ENCODE data around the gene TTC39C. TPM values are rescaled to one million over a fixed set of nuclear protein-coding genes. Genes with fewer than 3 reads are reported as not detected.

Gene TTC39C
- total RNA-seq, 1 donor from 2014 or later: 54.2 TPM

DNA sequence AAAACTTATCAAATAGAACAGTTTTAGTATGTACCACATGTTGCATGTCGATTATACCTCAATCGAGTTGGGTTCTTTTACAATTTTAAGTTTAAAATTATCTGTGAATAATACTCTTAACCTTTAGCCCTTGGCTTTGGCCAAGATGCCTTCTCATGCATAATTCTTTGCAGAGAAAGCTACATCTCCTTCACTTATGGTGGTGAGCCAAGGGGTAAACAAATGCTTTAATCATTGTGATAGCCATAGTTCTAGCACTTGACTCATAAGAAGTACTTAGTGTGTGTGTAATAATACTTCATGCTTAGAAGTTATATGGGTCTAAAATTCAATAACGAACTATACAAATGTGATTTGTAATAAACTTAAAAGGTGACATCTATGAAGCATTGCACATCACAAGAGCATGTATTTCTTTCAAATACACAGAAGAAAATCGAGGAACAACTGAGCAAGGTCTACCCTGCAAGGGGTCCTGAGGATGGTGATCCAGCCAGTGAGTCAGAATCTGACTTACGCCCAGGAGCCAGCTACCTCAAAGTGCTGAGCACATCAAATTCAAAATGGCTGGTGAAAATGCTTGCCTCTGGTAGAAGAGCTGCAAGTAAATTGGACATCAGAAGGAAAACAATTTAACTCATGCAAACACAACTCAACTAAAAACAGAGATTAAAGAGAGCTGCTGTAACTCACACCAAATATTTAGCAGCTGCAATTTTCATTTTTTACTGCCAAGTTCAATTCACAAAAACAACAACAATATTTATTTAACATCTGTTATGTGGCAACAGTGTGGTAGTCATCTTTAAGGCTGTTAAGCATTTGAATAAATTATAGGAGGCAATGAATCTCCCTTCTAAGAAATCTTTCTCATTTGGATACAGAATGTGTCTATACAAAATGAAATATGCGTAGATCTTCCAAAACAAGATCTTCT lies 23.8 kb upstream of the TTC39C start:
- FAIRE-seq: no peak
- DNase-seq (ENCODE audit: low spot score in 2 of 2): no peak

DNA sequence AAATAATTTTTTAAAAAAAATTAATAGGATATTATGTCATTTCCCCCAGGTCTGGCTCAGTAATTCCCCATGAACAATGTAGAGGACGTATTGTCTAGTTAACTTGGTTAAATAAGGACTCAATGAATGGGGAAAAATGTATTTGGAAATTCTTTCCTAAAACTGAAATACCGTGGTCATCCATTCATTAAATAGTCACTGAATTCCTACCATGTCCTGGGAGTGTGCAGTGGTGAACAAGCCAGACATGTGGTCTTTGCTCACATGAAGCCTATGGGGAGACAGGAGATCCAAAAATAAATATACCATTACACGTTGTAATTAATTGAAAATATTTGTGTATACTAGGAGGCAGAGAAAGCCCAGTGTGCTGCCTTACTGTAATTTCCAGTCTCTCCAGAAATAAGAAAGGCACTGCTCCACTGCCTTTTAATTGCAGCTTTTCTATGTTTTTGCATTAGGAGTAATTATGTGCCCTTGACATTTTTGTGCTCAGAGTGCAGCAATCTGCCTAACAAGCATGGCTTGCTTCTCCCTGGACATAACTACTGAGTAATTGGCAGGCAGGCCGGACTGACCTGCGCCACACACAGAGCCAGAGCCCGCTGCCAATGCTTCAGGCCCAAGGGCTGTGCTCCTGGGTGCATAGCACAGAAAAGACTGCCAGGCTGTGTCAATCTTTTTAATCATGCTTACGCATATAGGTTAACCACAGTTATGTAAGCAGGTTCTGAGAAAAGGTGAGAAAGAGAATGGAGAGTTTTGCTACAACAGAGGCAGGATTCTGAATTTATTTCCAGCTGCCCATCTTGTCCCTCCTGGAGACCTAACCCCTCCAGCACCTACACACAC lies 22.2 kb upstream of the TTC39C start:
- FAIRE-seq (no peak), DNase-seq (ENCODE audit: low spot score in 2 of 2) (no peak)

GRCh38 chr18:23992941-23993280 lies 21.6 kb upstream of the TTC39C start:
- no peak for FAIRE-seq
- no peak for DNase-seq (ENCODE audit: low spot score in 2 of 2)

DNA sequence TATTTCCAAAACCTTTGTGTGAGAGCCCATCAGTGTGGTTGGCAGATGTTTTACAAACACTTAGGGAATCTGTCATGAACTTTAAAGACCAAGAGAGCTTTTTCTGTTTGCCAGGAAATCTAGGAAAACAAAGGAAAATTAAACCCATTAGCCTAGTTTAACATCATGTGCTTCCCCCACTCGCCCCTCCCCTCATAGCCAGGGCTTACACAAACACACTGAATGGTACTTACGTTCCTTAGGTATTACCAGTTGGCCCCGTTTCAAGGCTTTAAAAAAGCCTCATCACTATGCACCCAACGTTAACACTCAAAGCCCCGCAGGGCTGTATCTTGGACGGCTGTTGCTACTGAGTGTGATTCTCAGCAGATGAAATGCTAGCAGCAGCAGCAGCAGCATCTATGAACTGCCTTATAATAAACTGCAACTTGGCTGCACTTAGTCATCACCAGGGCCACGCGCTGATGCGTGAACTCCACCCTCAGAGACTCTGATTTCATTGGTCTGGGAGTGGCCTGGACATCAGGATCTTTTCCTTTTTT lies 20.1 kb upstream of the TTC39C start:
- DNase-seq (ENCODE audit: low spot score in 2 of 2): no peak
- FAIRE-seq: no peak

- DNase-seq (ENCODE audit: low spot score in 2 of 2): no peak
- FAIRE-seq: no peak
These were observed 19.4 kb upstream of the TTC39C start for GRCh38 chr18:23995180-23995579.

- no peak for FAIRE-seq
- no peak for DNase-seq (ENCODE audit: low spot score in 2 of 2)
These were observed 16.5 kb upstream of the TTC39C start for GRCh38 chr18:23998018-23998417.

GRCh38 chr18:23998820-23999219 lies 15.7 kb upstream of the TTC39C start:
- no peak for FAIRE-seq

GRCh38 chr18:24000613-24001490 lies 13.7 kb upstream of the TTC39C start:
- DNase-seq (ENCODE audit: low spot score in 2 of 2) (no peak), FAIRE-seq (no peak)

More at GRCh38 chr18:23998820-23999219, 15.7 kb upstream of the TTC39C start:
- no peak for DNase-seq (ENCODE audit: low spot score in 2 of 2)

DNA sequence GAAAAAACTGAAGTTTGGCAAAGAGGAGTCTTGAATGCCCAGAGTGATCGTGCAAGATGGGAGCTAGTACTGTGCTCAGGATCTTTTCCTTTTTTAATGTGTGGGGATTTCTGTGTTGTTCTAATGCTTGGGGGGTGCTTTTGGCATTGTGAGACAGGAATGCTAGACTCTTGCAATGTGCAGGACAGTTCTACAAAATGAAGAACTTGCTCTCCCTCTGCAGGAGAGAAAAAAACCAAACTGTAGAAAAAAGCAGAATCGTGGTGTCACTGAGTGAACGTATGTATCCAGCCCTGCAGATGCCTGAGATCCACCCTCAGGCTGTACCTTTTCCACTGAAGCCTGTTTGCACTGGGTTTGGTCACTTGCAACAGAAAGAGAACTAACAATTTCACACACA lies 12.1 kb upstream of the TTC39C start:
- no peak for FAIRE-seq
- DNase-seq (ENCODE audit: low spot score in 2 of 2): no peak

GRCh38 chr18:24003288-24003687 lies 11.3 kb upstream of the TTC39C start:
- no peak for DNase-seq (ENCODE audit: low spot score in 2 of 2)
- FAIRE-seq: no peak

- FAIRE-seq: no peak
- no peak for DNase-seq (ENCODE audit: low spot score in 2 of 2)
These were observed 10.5 kb upstream of the TTC39C start for GRCh38 chr18:24003903-24004640.

DNA sequence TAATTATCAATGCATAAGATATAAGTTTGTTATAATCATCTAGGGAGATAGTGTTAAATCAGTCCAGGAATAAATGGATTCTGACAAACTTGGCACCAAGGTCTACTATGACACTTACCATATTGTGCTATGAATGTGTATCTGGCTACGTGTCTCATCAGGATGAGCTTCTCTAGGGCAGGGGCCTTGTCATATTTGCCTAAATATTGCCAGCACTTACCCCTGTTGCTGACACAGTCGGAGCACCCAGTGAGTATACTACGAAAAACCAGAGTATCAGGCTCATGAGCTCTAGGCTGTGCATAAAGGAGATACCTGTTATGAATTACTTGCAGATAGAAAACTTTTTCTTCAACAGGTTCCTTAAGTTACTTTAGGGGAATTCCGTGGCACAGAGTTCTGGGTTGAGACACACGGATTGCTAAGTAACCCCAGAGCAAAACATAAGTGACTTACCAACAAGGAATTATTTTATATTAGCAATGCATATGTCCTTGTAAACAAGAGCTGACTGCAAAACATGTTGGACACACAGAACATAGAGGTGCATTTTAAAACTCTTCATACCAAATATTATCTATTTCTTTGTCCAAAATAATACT lies 7.7 kb upstream of the TTC39C start:
- no peak for DNase-seq (ENCODE audit: low spot score in 2 of 2)
- no peak for FAIRE-seq

GRCh38 chr18:24009246-24009645 lies 5.3 kb upstream of the TTC39C start:
- FAIRE-seq (no peak), DNase-seq (ENCODE audit: low spot score in 2 of 2) (no peak)

- FAIRE-seq (no peak), DNase-seq (ENCODE audit: low spot score in 2 of 2) (no peak)
These were observed 4.8 kb upstream of the TTC39C start for GRCh38 chr18:24009651-24010333.

DNA sequence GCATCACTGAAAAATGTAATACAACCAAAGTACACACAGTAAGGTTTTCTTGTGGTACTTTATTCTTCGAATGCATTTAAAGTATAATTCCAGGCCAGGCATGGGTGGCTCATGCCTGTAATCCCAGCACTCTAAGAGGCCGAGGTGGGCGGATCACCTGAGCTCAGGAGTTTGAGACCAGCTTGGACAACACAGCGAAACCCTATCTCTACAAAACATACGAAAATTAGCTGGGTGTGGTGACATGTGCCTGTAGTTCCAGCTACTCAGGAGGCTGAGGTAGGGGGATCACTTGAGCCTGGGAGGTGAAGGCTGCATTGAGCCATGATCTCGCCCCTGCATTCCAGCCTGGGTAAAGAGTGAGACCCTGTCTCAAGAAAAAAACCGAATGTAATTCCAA lies 3.9 kb upstream of the TTC39C start:
- no peak for DNase-seq (ENCODE audit: low spot score in 2 of 2)
- no peak for FAIRE-seq

DNA sequence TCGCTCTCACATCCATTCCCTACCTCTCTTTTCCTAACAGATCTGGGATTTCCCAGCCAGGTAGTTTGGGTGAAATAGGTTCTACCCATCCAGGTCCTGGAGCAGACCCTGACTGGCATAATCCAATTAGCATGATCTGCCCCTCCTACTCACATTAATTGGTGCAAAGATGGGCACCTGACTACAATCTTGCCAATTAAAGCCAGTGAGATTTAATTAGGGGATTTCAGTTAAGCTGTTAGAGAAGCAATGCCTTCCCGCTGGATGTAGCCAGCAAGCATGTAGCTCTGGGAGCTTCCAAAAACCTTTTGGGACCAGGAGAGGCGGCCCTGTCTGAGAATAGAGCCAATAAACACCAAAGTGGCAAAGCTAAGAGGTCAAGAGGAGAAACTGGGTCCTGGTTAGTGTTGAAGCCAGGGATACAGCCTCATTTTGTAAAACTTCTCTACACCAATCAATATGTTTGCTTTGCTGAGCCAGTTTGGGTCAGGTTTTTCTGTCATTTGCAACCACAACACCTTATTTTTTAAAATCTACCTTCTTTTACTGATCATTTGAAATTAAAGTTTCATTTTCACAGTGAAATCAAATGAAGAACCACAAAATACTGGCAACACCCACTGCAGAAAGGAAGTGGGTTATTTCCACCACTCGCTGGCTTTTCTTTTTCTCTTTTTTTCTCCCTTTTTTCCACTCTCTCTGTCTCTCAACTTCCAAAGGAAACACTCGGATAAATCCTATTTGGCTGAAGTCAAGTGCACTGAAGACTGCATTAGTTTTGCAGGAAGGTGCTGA lies 3.2 kb upstream of the TTC39C start:
- no peak for DNase-seq (ENCODE audit: low spot score in 2 of 2)
- no peak for FAIRE-seq

DNA sequence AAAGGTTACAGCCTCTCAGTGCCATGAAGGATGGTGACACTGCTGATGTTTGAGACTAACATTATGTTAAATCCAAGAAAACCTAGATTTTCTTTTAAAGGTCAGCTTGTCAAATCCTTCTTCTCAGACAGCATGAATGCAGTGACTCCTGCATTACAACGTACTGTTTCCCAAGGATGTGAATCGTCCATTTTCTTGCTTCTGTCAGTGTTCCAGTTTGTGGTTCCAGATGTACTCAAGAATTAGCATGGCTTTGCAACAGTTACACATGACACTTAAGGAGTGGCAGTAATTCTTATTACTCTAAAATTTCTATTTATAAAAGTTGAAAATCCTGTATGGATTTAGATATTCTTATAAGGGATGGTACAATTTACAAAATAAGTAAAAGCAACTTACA lies 1.5 kb upstream of the TTC39C start:
- no peak for DNase-seq (ENCODE audit: low spot score in 2 of 2)
- FAIRE-seq: no peak

Measured in frontal cortex (tissue), 4 donors.